Measurements from ENCODE around the gene ARHGAP18.

DNA sequence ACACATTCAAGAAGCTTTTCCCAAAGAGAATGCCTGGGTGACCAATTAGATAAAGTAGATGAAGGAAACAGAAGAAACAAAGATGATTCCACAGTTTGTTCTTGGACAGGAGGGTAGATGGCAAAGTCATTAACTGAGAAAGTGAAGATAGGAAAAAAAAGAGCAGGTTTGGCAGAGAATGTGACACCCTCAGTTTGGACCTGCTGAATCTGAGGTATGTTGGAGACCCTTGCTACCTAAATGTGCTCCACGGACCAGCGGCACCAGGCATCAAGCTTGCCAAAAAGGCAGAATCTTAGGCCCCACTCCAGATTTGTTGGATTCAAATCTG is 49.7 kb downstream of the ARHGAP18 start:
- no peak for TF ChIP-seq MEF2A (IDR thresholded peaks at IDR 0.05; ENCODE audit: insufficient read depth, low read depth, low read length)
- no peak for TF ChIP-seq SMC3 (IDR thresholded peaks at IDR 0.05; ENCODE audit: borderline replicate concordance, low read length)

All from GM12878 (cell line).